OCI-LY3 (cell line): ENCODE measurements around the gene ENPEP.

ENCODE experiments used
- H2AFZ ChIP-seq: fragments of 200-600, 300-600 bp; shearing (Covaris generic); 2 replicates; pipeline ENCODE4 v1.6.0; 2014; ENCODE audit warnings: antibody characterized with exemption, low read depth, low read length
- H3K27ac ChIP-seq: fragments of 200-600, 300-600 bp; sonication (generic); 2 replicates; pipeline ENCODE4 v1.5.1; 2014; ENCODE audit warnings: mild to moderate bottlenecking, low read length, moderate library complexity, mixed read lengths
- H3K27me3 ChIP-seq: fragments of 200-600, 300-600 bp; sonication (generic); 2 replicates; pipeline ENCODE4 v1.6.1; 2014; ENCODE audit warnings: low read depth, low read length, mixed read lengths
- H3K36me3 ChIP-seq: fragments of 200-600, 300-600 bp; sonication (generic); replicated peaks from 2 replicates; pipeline ENCODE3; 2014; ENCODE audit warnings: low read depth, low read length, mixed read lengths
- H3K4me1 ChIP-seq: fragments of 300-600, 200-600 bp; sonication (generic); 2 replicates; pipeline ENCODE4 v1.6.1; 2014; ENCODE audit warnings: low read length, mixed read lengths
- H3K4me2 ChIP-seq: fragments of 200-600, 300-600 bp; sonication (generic); 2 replicates; pipeline ENCODE4 v1.6.1; 2014; ENCODE audit warnings: low read length, mixed read lengths
- H3K4me3 ChIP-seq: fragments of 300-600, 200-600 bp; sonication (generic); 2 replicates; pipeline ENCODE4 v1.5.1; 2014; ENCODE audit warnings: antibody characterized with exemption, mild to moderate bottlenecking, low read length, moderate library complexity
- H3K79me2 ChIP-seq: fragments of 300-600, 200-600 bp; shearing (Covaris generic); 2 replicates; pipeline ENCODE4 v1.6.1; 2014; ENCODE audit warnings: mild to moderate bottlenecking, low read length, mixed read lengths
- H3K9ac ChIP-seq: fragments of 300-600, 200-600 bp; shearing (Covaris generic); 2 replicates; pipeline ENCODE4 v1.6.0; 2014; ENCODE audit warnings: mild to moderate bottlenecking, low read length, moderate library complexity
- H3K9me3 ChIP-seq: fragments of 200-600, 300-600 bp; shearing (Covaris generic); 2 replicates; pipeline ENCODE4 v1.6.1; 2014; ENCODE audit warnings: low read length, mixed read lengths; ENCODE audit not compliant: insufficient read depth
- H4K20me1 ChIP-seq: fragments of 200-600, 300-600 bp; sonication (generic); 2 replicates; pipeline ENCODE4 v1.6.1; 2016; ENCODE audit warnings: low read length, mixed read lengths; ENCODE audit not compliant: insufficient read depth
- CTCF ChIP-seq: fragments of 200-600, 300-600 bp; sonication (generic); IDR thresholded peaks from 2 replicates; pipeline ENCODE4 v1.5.1; 2014; ENCODE audit warnings: antibody characterized with exemption, low read length, low read depth
- EZH2phosphoT487 ChIP-seq: fragments of 200-600 bp; shearing (Covaris generic); IDR thresholded peaks from 2 replicates; pipeline ENCODE4 v1.6.1; 2018; ENCODE audit warnings: antibody characterized with exemption, mixed run types, low read depth

ENPEP gene

DNA sequence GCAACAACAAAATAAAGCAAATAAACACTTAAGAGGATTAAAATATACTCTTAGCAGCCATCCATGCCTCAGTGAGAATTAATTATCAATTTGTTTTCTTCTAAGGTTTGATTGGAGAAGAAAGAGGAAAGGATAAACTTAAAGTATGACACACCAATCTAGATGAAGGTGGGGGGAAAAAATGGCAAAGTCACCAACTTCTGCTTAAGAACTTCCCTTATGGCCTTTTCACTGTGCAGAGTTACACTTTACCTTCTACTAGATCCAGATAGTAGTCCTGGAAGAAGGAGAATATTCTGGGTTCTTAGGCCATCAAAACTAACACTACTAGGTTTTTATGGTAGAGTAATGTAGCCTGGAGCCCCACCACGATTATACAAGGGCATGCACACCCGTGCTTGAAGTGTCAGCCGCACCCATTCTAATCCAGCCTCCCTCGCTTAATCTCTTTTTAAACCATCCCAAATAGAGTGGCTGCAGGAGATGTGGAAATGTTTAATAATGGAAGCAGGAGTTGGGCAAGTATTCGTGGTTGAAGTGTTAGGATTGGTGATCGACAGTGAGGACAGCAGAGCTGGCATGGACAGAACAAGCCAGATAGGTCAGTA lies 14.1 kb downstream of the ENPEP start:
- Histone ChIP-seq H3K36me3 (no peaks in the 10 kb centered on the region), H4K20me1 (no peaks in the 10 kb centered on the region), H3K27ac (no peak overlapping the region), H3K27me3 (peaks cover 79% of the 10 kb centered on the region), H3K79me2 (no peaks in the 10 kb centered on the region), H3K9me3 (no peaks in the 10 kb centered on the region), H2AFZ (no peak overlapping the region), H3K4me2 (no peak overlapping the region), H3K4me1 (peaks cover 10% of the 10 kb centered on the region), H3K9ac (no peak overlapping the region), H3K4me3 (no peak overlapping the region)
- TF ChIP-seq EZH2phosphoT487 (no peak), CTCF (no peak)

DNA sequence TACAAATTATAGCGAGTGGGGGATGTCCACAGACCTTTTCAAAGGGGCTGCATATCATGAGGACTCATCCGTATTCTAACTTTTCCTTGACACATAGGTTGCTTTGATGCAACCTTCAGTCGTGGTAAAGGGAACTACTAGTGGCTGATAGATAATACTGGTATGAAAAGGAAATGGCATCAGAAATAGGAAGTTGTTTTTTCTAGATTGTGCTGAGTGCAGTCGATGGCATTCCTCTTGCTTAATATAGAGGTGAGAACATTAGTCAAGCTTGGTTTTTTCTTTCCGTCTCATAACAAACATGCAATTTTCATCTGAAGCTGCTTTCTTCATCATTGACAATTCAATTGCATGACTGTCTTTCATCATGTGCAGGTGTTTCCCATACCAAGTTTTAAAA lies 16.6 kb downstream of the ENPEP start:
- H3K4me2 ChIP-seq = peak overlapping the region; percentile 1; the same call in 1 of the 2 replicates
- no peaks in the 10 kb centered on the region for H3K9me3 ChIP-seq
- H3K79me2 ChIP-seq = no peaks in the 10 kb centered on the region
- H3K4me1 ChIP-seq = peaks cover 10% of the 10 kb centered on the region
- no peaks in the 10 kb centered on the region for H4K20me1 ChIP-seq
- no peak overlapping the region for H3K9ac ChIP-seq
- no peak overlapping the region for H3K27ac ChIP-seq
- no peaks in the 10 kb centered on the region for H3K36me3 ChIP-seq
- TF ChIP-seq CTCF (no peak), EZH2phosphoT487 (no peak)
- H3K27me3 ChIP-seq = peaks cover 61% of the 10 kb centered on the region
- H3K4me3 ChIP-seq = no peak overlapping the region
- H2AFZ ChIP-seq = no peak overlapping the region

DNA sequence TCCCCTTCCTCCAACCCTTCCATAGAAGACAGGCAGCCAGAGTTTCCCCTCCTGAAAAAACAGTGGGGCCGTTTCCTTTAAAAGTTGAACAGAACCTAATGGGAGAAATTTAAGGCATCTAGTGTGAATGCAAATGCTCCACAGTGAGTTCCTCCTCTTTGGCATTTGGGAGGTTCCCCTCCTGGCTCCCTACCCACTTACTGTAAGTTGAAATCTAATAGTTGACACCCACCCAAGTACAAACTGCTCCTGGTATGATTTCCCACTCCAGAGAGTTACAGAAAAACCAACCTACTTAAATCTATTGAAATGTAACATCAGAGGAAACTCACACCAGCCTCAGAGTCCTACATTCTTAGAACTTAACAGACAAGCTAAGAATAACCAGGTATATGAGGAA lies 17.6 kb downstream of the ENPEP start:
- Histone ChIP-seq H3K27me3 (peaks cover 52% of the 10 kb centered on the region), H3K4me3 (no peak overlapping the region), H3K4me1 (peaks cover 5% of the 10 kb centered on the region), H3K36me3 (no peaks in the 10 kb centered on the region), H3K79me2 (no peaks in the 10 kb centered on the region), H4K20me1 (no peaks in the 10 kb centered on the region), H2AFZ (no peak overlapping the region), H3K9ac (no peak overlapping the region), H3K27ac (no peak overlapping the region), H3K9me3 (no peaks in the 10 kb centered on the region), H3K4me2 (no peak overlapping the region)
- TF ChIP-seq EZH2phosphoT487 = no peak
- no peak for TF ChIP-seq CTCF

GRCh38 chr4:110498420-110498819 lies 22.5 kb downstream of the ENPEP start:
- Histone ChIP-seq H2AFZ (no peak overlapping the region), H3K4me1 (no peaks in the 10 kb centered on the region), H3K9ac (no peak overlapping the region), H3K27me3 (peaks cover 20% of the 10 kb centered on the region), H3K4me2 (no peak overlapping the region), H3K27ac (no peak overlapping the region), H3K36me3 (no peaks in the 10 kb centered on the region), H3K4me3 (no peak overlapping the region), H4K20me1 (no peaks in the 10 kb centered on the region), H3K9me3 (no peaks in the 10 kb centered on the region), H3K79me2 (no peaks in the 10 kb centered on the region)
- no peak for TF ChIP-seq EZH2phosphoT487
- TF ChIP-seq CTCF = no peak
